ENCODE measurements around the gene HSD17B2.

Gene HSD17B2

DNA sequence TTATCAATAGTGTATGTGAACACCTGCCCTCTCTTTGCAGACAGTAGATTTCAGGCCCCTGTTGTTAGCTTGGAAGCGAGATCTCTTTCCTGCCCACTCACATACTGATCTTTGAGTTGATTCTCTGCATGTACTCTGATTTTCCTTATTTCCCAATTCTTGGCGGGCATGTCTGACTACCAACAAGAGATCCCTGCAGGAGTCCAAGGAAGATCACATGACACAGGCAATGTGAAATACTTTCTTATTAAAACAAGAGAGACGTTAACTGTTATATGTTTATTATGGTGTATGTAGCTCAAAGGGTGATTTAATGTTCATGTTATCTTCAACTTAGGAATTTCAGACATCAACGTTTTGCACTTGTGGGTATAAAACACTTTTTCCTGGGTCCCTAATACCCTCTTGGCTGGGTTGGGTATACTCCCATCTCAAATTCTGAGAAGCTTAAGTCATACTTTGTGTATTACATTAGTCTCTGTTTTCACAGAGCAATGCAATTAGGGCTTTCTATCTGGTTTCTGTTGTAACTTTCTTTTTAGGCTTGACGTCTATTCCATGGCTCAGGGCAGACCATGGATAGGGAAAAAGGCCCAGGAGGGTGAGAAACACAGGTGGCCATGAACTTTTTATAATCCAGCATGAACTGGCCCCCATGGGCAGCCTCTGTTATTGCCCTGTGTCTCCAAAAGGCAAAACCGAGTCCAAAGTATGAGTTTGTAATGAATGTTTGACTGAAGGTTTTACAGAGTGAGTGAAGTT is 32.2 kb downstream of the HSD17B2 start:
- peaks cover 6% of the 10 kb centered on the region for H3K4me1 Mint-ChIP-seq (ENCODE audit: low read depth)
- H3K27me3 Mint-ChIP-seq, result no peaks in the 10 kb centered on the region
- intact Hi-C loops (cut with micrococcal nuclease), result no loop called here
- H3K9me3 Mint-ChIP-seq, result no peaks in the 10 kb centered on the region
- H3K27ac Mint-ChIP-seq, result no peak overlapping the region
- H3K36me3 Mint-ChIP-seq (ENCODE audit: low read depth), result no peaks in the 10 kb centered on the region
- no peak overlapping the region for H3K4me3 Mint-ChIP-seq

DNA sequence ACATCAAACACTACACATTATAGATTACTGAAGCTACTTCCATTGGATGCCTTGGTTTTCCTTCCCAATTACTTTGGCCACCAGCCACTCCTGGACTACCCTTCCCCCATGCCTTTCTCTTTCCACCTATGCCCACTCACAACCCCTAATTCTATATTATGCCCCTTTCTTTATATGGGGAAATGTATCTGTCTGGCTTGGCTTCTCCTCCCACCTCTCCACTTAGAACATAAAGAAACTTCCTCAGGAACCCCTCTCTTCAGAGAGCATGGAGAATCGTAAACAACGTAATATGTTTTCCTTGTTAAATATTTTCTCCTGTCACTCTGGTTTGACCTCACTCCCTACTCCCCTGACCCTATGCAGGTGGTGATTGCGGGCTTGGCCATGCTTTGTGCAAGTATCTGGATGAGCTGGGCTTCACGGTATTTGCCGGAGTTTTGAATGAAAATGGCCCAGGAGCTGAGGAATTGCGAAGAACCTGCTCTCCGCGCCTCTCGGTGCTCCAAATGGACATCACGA is 32.8 kb downstream of the HSD17B2 start:
- Mint-ChIP-seq H3K36me3 (ENCODE audit: low read depth) (no peaks in the 10 kb centered on the region), H3K9me3 (no peaks in the 10 kb centered on the region), H3K27me3 (no peaks in the 10 kb centered on the region), H3K4me3 (no peak overlapping the region), H3K27ac (no peak overlapping the region), H3K4me1 (ENCODE audit: low read depth) (peaks cover 6% of the 10 kb centered on the region)
- intact Hi-C loops (cut with micrococcal nuclease), result no loop called here

DNA sequence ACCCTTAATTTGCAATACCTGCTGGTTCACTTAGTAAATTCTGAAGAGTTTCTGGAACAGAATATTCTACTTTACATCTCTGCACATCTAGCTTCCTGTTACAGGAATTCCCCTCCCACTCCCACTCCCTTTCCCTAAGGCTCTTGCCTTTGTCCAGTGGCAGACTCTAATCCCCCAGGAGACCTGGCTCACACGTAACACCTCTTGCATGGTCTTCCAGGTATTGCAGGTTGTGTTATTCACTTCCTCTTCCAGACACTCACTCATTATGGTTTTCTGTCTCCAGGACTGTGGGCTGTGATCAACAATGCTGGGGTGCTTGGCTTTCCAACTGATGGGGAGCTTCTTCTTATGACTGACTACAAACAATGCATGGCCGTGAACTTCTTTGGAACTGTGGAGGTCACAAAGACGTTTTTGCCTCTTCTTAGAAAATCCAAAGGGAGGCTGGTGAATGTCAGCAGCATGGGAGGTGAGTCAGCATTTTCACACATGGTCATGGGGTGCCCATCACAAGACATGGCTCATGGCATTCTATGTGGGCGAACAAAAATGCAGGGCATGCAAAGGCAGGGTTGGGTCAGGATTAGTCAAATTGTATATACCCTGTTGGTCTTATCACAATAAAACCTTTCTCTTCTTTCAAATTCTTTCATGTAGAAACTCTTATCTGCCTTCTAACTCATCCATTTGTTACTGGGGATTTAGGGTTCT is 35.8 kb downstream of the HSD17B2 start:
- intact Hi-C loops (cut with micrococcal nuclease), result no loop called here
- H3K4me1 Mint-ChIP-seq (ENCODE audit: low read depth), result peaks cover 6% of the 10 kb centered on the region
- peaks cover 8% of the 10 kb centered on the region for H3K27me3 Mint-ChIP-seq
- no peaks in the 10 kb centered on the region for H3K9me3 Mint-ChIP-seq
- H3K27ac Mint-ChIP-seq, result no peak overlapping the region
- H3K36me3 Mint-ChIP-seq (ENCODE audit: low read depth), result no peaks in the 10 kb centered on the region
- no peak overlapping the region for H3K4me3 Mint-ChIP-seq

DNA sequence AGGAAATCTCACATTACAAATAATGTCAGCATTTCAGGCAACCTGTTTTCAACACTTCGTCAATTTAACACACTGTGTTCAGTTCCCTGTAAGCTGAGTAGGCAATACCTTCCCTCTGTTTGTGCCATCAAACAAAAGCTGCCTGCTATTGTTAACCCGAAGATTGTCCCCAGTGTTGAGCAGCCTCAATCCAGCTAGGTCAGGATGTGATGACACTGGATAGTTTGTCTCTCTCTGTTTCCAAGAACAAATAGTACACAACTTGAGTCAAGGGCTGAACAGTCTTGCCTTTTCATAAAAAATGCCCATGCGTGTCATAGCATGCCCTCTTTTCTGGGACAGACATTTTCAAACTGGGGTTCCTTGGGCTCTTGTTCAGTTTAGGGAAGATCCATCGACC is 36.4 kb downstream of the HSD17B2 start:
- Mint-ChIP-seq H3K4me1 (ENCODE audit: low read depth) (peaks cover 6% of the 10 kb centered on the region), H3K9me3 (no peaks in the 10 kb centered on the region), H3K36me3 (ENCODE audit: low read depth) (no peaks in the 10 kb centered on the region), H3K4me3 (no peak overlapping the region), H3K27ac (no peak overlapping the region), H3K27me3 (peaks cover 8% of the 10 kb centered on the region)
- intact Hi-C loops (cut with micrococcal nuclease), result no loop called here

DNA sequence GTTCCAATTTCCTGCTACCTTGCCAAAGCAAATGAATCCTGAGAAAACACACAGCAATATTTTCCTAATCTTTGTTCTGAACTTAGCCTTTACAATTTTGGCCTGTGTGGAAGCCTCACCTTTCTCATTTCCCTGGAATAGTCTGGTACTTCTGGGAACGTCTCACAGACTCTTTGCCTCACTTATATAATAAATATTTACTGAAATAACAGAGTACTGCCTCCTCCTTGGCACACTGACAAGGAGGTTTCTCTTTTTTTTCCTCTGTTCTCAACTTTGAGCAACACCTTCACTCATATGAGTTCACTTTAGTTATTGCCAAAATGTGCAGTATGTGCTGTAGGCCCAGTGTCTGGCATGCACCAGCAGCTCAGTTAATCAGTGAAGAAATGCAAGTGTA is 37.3 kb downstream of the HSD17B2 start:
- Mint-ChIP-seq H3K9me3 (no peaks in the 10 kb centered on the region), H3K27me3 (peaks cover 8% of the 10 kb centered on the region), H3K36me3 (ENCODE audit: low read depth) (no peaks in the 10 kb centered on the region), H3K4me3 (no peak overlapping the region), H3K27ac (no peak overlapping the region), H3K4me1 (ENCODE audit: low read depth) (peaks cover 6% of the 10 kb centered on the region)
- intact Hi-C loops (cut with micrococcal nuclease), result no loop called here

DNA sequence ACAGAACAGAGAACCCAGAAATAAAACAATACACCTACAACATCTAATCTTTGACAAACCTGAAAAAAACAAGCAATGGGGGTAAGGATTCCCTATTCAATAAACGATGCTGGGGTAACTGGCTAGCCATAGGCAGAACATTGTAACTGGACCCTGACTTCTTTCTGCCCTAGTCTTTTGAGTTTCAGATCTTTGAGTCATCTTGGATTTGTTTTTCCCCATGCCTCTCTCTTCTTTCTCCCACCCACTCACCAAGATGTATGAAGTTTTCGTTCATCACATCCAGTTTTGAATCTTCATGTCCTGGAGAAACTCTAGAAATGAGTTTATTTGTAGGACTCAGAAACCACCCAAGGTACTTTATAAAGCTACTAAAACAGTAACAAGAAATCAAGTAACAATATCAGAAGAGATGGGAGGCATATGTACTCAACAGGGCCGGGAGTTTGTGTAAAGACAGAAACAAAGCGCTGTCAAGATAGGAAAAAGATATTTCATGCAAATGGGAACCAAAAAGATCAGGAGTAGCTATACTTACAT is 39.0 kb downstream of the HSD17B2 start:
- no peak overlapping the region for H3K27ac Mint-ChIP-seq
- H3K4me3 Mint-ChIP-seq, result no peak overlapping the region
- intact Hi-C loops (cut with micrococcal nuclease), result no loop called here
- H3K9me3 Mint-ChIP-seq, result no peaks in the 10 kb centered on the region
- peaks cover 14% of the 10 kb centered on the region for H3K27me3 Mint-ChIP-seq
- peaks cover 6% of the 10 kb centered on the region for H3K4me1 Mint-ChIP-seq (ENCODE audit: low read depth)
- no peaks in the 10 kb centered on the region for H3K36me3 Mint-ChIP-seq (ENCODE audit: low read depth)

DNA sequence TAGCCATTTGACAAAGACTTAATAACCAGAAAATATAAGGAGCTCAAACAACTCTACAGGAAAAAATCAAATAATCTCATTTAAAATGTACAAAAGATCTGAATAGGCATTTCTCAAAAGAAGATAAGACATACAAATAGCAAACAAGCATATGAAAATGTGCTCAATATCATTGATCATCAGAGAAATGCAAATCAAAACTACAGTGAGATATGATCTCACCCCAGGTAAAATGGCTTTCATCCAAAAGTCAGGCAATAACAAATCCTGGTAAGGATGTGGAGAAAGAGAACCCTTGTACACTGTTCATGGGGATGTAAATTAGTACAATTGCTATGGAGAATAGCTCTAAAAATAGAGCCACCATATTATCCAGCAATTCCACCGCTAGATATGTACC is 43.1 kb downstream of the HSD17B2 start:
- Mint-ChIP-seq H3K36me3 (ENCODE audit: low read depth) (no peaks in the 10 kb centered on the region), H3K27ac (no peak overlapping the region), H3K9me3 (no peaks in the 10 kb centered on the region), H3K27me3 (peaks cover 24% of the 10 kb centered on the region), H3K4me3 (no peak overlapping the region), H3K4me1 (ENCODE audit: low read depth) (no peaks in the 10 kb centered on the region)
- intact Hi-C loops (cut with micrococcal nuclease), result no loop called here

DNA sequence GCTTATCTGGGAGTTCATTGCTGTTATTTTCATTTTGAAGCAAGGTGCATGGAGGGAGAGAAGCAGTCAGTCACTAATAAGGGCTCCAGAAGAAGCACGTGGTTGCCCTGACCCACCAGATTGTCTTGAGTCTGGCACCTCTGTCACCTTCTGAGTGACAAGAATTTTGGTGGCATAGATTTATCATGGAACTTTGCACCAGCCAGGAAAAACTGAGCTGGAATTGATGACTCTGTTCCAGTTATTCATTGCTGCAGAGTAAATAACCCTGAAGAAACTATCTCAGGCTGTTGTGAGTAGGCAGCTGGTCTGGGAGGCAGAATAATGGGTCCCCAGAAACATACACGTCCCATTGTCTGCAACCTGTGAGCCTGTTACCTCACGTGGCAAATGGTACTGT is 44.8 kb downstream of the HSD17B2 start:
- Mint-ChIP-seq H3K27ac (no peak overlapping the region), H3K4me3 (no peak overlapping the region), H3K9me3 (no peaks in the 10 kb centered on the region), H3K36me3 (ENCODE audit: low read depth) (no peaks in the 10 kb centered on the region), H3K4me1 (ENCODE audit: low read depth) (no peaks in the 10 kb centered on the region), H3K27me3 (peaks cover 17% of the 10 kb centered on the region)
- intact Hi-C loops (cut with micrococcal nuclease), result no loop called here

DNA sequence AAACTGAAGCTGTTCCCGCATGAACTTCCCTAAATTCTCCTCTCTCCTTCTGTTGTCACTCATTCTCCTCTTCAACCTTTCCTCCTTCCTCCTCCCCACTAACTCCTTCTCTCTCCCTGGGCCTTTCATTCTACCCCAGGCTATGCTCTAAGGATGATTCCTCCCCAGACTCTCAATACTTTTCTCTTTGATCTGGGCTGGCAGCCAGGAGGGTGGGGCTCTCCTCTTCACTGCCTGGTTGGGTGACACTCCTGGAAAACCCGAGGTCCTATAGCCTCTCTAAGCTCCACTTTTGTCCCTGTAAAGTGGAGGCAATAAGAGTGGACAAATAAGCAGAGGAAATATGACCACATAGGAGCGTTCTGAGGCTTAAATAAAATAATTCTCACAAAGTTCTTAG is 46.2 kb downstream of the HSD17B2 start:
- intact Hi-C loops (cut with micrococcal nuclease), result no loop called here
- H3K9me3 Mint-ChIP-seq, result no peaks in the 10 kb centered on the region
- H3K27ac Mint-ChIP-seq, result no peak overlapping the region
- H3K27me3 Mint-ChIP-seq, result peaks cover 16% of the 10 kb centered on the region
- H3K36me3 Mint-ChIP-seq (ENCODE audit: low read depth), result no peaks in the 10 kb centered on the region
- no peaks in the 10 kb centered on the region for H3K4me1 Mint-ChIP-seq (ENCODE audit: low read depth)
- no peak overlapping the region for H3K4me3 Mint-ChIP-seq

DNA sequence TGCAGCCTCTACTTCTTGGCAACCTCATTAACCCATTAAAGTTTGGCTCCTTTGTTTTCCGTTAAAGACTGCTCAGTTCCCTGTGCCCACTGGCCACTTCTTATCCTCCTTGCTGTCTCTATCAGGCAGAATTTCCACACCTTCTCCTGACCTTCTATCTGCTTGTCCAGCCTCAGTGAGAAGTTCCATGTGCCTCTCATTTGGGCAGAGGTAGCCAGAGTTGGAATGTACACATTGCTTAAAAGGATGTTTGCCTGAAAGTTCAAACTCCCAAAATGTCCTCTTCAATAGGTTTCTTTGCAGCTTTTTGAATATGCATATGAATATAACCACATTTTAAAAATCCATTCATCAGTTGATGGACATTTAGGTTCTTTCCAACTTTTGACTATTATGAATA is 47.0 kb downstream of the HSD17B2 start:
- no peaks in the 10 kb centered on the region for H3K36me3 Mint-ChIP-seq (ENCODE audit: low read depth)
- H3K4me3 Mint-ChIP-seq, result no peak overlapping the region
- no peak overlapping the region for H3K27ac Mint-ChIP-seq
- no peaks in the 10 kb centered on the region for H3K4me1 Mint-ChIP-seq (ENCODE audit: low read depth)
- H3K9me3 Mint-ChIP-seq, result no peaks in the 10 kb centered on the region
- intact Hi-C loops (cut with micrococcal nuclease), result no loop called here
- H3K27me3 Mint-ChIP-seq, result peaks cover 16% of the 10 kb centered on the region

DNA sequence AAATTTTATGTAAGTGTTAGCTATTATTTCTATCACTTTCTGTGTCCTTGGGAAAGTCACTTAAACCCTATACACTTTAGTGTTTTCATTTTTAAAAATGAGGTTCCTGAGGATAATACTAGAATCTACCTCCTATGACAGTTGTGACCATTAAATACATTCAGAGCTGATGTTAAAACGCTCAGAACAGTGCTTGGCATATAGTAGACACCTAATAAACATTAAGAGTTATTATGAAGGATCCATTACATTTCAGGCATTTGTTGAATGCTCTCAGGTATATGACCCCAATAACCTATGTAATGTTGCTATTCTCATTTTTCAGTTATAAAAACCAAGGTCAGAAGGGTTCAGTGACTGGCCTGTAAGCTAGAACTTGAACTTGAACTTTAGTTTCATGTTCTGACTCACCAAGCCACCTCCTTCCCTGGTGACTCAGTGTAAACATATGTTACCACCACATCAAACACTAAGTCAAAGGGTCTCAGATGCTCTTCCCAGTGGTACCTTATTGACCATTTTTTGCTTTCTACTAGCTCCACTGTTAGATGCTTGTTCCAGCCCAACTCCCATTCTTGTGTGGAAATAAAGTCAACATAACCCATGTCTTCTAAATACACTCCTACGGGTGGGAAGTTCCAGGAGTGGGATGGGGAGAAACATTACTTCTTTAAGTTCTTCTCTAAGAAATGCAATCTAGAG is 47.6 kb downstream of the HSD17B2 start:
- H3K9me3 Mint-ChIP-seq, result no peaks in the 10 kb centered on the region
- peaks cover 13% of the 10 kb centered on the region for H3K27me3 Mint-ChIP-seq
- no peak overlapping the region for H3K4me3 Mint-ChIP-seq
- no peaks in the 10 kb centered on the region for H3K4me1 Mint-ChIP-seq (ENCODE audit: low read depth)
- H3K27ac Mint-ChIP-seq, result no peak overlapping the region
- intact Hi-C loops (cut with micrococcal nuclease), result no loop called here
- no peaks in the 10 kb centered on the region for H3K36me3 Mint-ChIP-seq (ENCODE audit: low read depth)

DNA sequence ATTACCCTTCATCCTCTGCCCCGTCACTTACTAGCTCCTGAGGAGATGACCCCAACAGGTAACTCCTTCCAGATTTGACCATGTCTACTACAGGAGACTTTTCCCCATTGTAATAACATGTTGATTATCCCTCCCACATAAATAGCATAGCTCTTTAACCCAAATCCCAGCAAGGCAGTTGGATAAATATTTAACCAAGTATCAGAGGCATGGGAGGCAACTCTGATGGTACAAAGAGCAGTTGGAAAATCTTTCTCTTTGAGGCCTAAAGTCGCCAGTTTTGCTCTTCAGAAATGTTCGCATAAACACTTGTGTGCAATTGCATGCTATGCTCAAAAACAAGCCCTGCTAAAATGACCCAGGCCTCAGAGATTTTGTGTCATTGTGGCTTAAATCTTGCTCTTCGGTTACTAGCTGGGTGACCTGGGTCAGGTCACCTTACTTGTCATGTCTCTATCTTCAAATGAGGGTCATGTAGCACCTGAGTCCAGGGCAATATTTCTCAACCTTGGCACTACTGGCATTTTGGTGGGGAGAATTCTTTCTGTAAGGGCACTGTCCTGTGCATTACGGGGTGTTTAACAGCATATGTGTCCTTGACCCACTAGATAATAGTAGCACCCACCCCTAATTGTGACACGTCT is 48.8 kb downstream of the HSD17B2 start:
- no peaks in the 10 kb centered on the region for H3K4me1 Mint-ChIP-seq (ENCODE audit: low read depth)

DNA sequence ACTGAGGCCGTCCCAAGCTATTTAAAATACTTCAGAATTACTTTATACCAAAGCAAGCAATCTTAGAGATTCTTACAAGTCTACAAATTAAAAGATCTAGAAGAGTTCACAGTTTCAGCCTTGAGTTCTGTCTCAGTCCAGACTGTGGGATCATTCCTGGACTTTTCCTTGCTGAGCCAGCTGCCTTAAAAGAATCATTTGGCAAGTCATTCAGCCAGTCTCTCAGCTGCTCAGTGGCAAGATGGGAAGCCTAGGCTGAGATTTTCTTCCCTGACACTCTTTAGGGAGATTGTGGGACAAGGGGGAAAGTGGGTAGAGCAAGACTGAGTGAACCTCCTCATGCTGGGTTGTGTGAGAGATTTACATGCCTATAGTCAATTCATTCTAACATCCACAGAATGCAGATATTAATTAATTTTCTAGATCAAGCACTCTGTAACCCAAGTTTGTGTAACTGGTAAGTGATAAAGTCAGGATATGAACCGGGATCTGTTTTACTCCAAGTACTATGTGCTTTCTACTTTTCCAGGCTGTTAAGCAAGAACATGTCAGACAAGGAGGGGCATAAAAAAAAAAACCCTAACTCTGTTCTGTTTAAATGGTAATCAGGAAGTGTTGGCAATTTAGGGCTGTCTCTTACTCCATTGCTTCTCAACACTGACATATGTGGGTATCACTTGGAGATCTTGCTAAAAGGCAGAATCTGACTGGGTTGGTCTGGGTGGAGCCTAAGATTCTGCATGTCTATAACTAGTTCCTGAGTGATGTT is 50.1 kb downstream of the HSD17B2 start:
- Mint-ChIP-seq H3K27ac (no peak overlapping the region), H3K4me1 (ENCODE audit: low read depth) (no peaks in the 10 kb centered on the region)
- intact Hi-C loops (cut with micrococcal nuclease), result no loop called here

More for the DNA sequence above, 48.8 kb downstream of the HSD17B2 start:
- Mint-ChIP-seq H3K27me3 (peaks cover 9% of the 10 kb centered on the region), H3K27ac (no peak overlapping the region), H3K9me3 (no peaks in the 10 kb centered on the region), H3K4me3 (no peak overlapping the region), H3K36me3 (ENCODE audit: low read depth) (no peaks in the 10 kb centered on the region)
- intact Hi-C loops (cut with micrococcal nuclease), result no loop called here

More for the DNA sequence above, 50.1 kb downstream of the HSD17B2 start:
- H3K36me3 Mint-ChIP-seq (ENCODE audit: low read depth), result no peaks in the 10 kb centered on the region
- H3K27me3 Mint-ChIP-seq, result peaks cover 6% of the 10 kb centered on the region
- H3K4me3 Mint-ChIP-seq, result no peak overlapping the region
- H3K9me3 Mint-ChIP-seq, result no peaks in the 10 kb centered on the region

Measured in dendritic cell treated with granulocyte-macrophage colony-stimulating factor and Interleukin-4, amounts not matched to agents 40 ng/mL and 50 ng/mL, for 4 days (primary cell).